Left ventricle myocardium inferior (tissue), 1 donor: ENCODE data around the gene NEMP2. TPM values are rescaled to one million over a fixed set of nuclear protein-coding genes. Genes with fewer than 3 reads are reported as not detected.

Experiments
- DNase-seq: peaks from one replicate; pipeline ENCODE4 v3.0.0-alpha.2; 2020
- H3K27ac ChIP-seq: fragments of 200-600 bp; replicated peaks from 2 replicates; pipeline ENCODE4 v1.8.0; 2021
- H3K27me3 ChIP-seq: fragments of 200-600 bp; 2 replicates; pipeline ENCODE4 v1.8.0; 2021; ENCODE audit warnings: low read depth
- H3K36me3 ChIP-seq: fragments of 200-600 bp; 2 replicates; pipeline ENCODE4 v1.8.0; 2021
- H3K4me1 ChIP-seq: fragments of 200-600 bp; 2 replicates; pipeline ENCODE4 v1.8.0; 2021
- H3K4me3 ChIP-seq: fragments of 200-600 bp; 2 replicates; pipeline ENCODE4 v1.8.0; 2021; ENCODE audit warnings: mild to moderate bottlenecking, moderate library complexity
- H3K9me3 ChIP-seq: fragments of 200-600 bp; replicated peaks from 2 replicates; pipeline ENCODE4 v1.8.0; 2021
- CTCF ChIP-seq: fragments of 200-600 bp; IDR thresholded peaks from 2 replicates; pipeline ENCODE4 v1.8.0; 2021; ENCODE audit warnings: antibody characterized with exemption, mild to moderate bottlenecking, borderline replicate concordance
- intact Hi-C: fragments of 100-400 bp; cut with micrococcal nuclease; formaldehyde crosslinking; loops from one replicate; pipeline ENCODE4 v1.11.0; 2022
- total RNA-seq: library from RNA; stranded (reverse); fragmentation: NEBNext Ultra II Directional; extraction: Animal tissue kit (Norgen Biotek cat#: 25700); gene quantifications from one replicate; pipeline ENCODE4 v1.2.1, GENCODE V29; 2021
- donor health status: DM: no; HTN: yes; CAD: no; lungs with severe emphysema.

Gene NEMP2
- total RNA-seq, 1 donor from 2014 or later, result 1.5 TPM

- intact Hi-C loops, result no loop called here
- TF ChIP-seq CTCF, result no peak
- Histone ChIP-seq H3K27ac (no peak overlapping the region), H3K27me3 (no peaks in the 10 kb centered on the region), H3K4me1 (peaks cover 16% of the 10 kb centered on the region), H3K4me3 (no peak overlapping the region), H3K36me3 (no peaks in the 10 kb centered on the region), H3K9me3 (no peaks in the 10 kb centered on the region)
- no peak for DNase-seq
These were observed 39.6 kb upstream of the NEMP2 start for GRCh38 chr2:190574169-190574568.

GRCh38 chr2:190572246-190572645, 37.7 kb upstream of the NEMP2 start:
- no peak for TF ChIP-seq CTCF
- H3K27ac ChIP-seq, result no peak overlapping the region
- no peaks in the 10 kb centered on the region for H3K27me3 ChIP-seq
- no peak for DNase-seq
- peaks cover 11% of the 10 kb centered on the region for H3K9me3 ChIP-seq
- no peaks in the 10 kb centered on the region for H3K36me3 ChIP-seq
- intact Hi-C loops, result no loop called here
- H3K4me3 ChIP-seq, result no peak overlapping the region
- H3K4me1 ChIP-seq, result no peaks in the 10 kb centered on the region

GRCh38 chr2:190571686-190572085, 37.2 kb upstream of the NEMP2 start:
- no peak for DNase-seq
- Histone ChIP-seq H3K4me1 (no peaks in the 10 kb centered on the region), H3K9me3 (peaks cover 15% of the 10 kb centered on the region), H3K36me3 (no peaks in the 10 kb centered on the region), H3K27me3 (no peaks in the 10 kb centered on the region), H3K27ac (no peak overlapping the region), H3K4me3 (no peak overlapping the region)
- intact Hi-C loops, result no loop called here
- TF ChIP-seq CTCF, result no peak

- Histone ChIP-seq H3K27me3 (no peaks in the 10 kb centered on the region), H3K4me3 (no peak overlapping the region), H3K36me3 (no peaks in the 10 kb centered on the region), H3K9me3 (peaks cover 15% of the 10 kb centered on the region), H3K27ac (no peak overlapping the region), H3K4me1 (no peaks in the 10 kb centered on the region)
- intact Hi-C loops, result no loop called here
- no peak for DNase-seq
- no peak for TF ChIP-seq CTCF
These were observed 36.3 kb upstream of the NEMP2 start for GRCh38 chr2:190570871-190571270.

- no peak for TF ChIP-seq CTCF
- Histone ChIP-seq H3K27me3 (no peaks in the 10 kb centered on the region), H3K36me3 (no peaks in the 10 kb centered on the region), H3K27ac (no peak overlapping the region), H3K4me1 (no peaks in the 10 kb centered on the region), H3K9me3 (peaks cover 15% of the 10 kb centered on the region), H3K4me3 (no peak overlapping the region)
- intact Hi-C loops, result no loop called here
- no peak for DNase-seq
These were observed 35.7 kb upstream of the NEMP2 start for GRCh38 chr2:190569994-190570755.
